ENCODE data around the gene PCNA.
A peak's percentile ranks its signal among the peaks of the same experiment; 100 is the strongest.

PCNA gene

GRCh38 chr20:5119435-5120184, at the start of gene PCNA:
Gene PCNA (minus strand): TSS chr20:5119958. CDS start chr20:5119798, 160 bp downstream.
- peak; percentile 98 for DNase-seq

DNA sequence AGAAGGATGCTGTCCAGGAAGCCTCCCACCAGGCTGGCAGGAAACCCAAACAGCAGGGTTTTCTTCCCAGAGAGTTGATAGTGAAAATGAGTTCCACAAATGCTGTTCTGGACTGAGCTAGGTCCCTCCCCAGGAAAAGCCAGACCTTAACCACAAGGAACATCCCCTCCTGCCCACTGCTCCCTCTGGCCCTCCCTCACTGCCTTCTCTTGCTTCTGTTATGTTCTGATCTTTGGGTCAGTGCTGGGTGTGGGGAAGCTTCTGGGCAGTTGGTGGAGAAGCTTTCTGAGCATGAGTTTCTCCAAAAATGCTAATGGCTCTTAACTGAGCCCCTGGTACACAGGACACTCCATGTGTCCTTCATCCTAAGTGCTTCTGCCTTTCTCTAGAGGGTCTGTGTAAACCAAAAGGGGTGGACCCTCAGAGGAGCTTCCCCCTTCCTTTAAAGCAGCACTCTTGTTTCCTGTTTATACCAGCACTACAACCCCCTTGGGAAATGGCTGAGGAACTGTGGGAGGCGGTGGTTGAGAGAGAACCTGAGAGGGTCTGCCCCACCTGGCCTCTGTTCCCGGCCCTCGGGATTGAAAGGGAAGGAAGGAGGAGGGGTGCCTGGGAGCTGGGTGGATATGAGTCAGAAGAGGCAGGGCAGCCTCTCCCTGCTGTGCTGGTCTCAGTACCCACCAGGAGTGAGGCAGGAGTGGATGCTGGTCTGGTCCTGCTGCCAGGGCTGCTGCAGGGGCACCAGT, 49.1 kb upstream of the PCNA start:
- no peak for DNase-seq

DNA sequence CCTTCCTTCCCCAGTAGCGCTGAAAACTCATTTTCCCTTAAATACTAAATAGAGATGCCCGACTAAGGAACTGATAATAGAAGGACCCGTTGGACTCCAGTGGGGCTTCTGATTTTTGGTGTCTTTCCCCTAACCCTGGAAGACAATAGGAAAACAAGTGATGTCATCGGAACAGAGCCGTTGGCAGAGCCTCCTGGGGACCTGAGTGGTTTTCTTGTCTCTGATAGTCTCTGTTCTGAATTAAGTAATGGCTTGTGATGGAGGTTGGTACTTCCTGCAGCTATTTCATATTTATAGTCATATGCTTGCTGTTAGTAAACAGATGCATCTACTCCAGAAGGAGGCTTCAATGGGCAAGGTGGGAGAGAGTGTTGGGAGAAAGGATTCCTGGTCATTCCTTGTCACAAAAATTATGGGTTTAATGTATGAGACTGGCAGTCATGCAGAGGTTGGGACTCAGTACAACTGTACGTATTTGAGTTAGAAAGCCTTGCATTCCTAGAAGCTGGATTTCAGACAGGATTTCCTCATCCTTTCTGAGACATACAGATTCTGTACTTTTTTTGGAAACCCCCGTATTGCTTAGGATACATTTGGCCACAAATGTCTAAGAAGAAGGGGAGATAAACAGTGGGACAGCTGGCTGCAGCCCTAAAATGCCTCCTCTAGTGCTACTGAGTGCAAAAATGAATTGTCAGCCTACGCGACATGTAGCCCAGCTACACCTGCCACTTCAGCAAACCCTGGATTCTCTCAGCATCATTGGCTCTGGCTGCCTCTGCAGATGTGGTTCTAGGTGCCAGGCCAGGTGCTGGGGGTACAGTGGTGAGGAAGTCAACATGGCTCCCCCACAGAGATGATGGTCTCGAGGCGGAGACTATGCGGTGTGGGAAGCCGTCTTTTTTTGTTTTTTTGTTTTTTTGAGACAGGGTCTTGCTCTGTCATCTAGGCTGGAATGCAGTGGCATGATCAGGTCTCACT, 45.2 kb upstream of the PCNA start:
- no peak for DNase-seq

- DNase-seq: no peak
Measured at GRCh38 chr20:5161536-5162164, 41.9 kb upstream of the PCNA start.

DNA sequence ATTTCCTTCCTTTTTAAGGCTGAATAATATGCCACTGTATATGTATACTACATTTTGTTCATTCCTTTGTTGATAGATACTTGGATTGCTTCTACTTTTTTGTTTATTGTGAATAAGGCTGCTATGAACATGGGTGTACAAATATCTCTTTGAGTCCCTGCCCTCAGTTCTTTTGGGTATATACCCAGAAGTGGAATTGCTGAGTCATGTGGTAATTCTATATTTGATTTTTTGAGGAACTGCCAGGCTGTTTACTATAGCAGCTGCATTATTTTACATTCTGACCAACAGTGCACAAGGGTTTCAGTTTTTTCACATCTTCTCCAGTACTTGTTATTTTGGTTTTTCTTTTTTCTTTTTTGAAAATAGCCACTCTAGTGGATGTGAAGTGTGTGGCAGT, 41.1 kb upstream of the PCNA start:
- no peak for DNase-seq

DNA sequence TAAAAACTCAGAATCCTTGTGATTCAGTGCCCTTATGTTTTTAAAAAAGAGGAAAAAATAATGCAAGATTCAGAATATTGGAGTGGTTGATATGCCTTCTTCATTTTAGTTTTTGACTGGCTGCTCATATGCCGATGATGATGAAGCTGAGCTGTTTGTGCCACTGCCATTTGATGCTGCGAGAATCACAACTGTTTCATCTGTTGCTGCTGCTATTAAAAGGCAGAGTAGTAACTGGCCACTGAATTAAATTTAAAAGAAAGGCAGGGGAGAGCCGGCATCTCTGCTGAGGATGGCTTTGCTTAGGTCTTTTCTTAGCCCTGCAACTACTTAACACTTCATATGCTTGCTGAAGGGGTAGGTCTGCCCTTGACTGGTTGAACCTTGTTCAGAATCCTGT, 40.2 kb upstream of the PCNA start:
- DNase-seq: no peak

DNA sequence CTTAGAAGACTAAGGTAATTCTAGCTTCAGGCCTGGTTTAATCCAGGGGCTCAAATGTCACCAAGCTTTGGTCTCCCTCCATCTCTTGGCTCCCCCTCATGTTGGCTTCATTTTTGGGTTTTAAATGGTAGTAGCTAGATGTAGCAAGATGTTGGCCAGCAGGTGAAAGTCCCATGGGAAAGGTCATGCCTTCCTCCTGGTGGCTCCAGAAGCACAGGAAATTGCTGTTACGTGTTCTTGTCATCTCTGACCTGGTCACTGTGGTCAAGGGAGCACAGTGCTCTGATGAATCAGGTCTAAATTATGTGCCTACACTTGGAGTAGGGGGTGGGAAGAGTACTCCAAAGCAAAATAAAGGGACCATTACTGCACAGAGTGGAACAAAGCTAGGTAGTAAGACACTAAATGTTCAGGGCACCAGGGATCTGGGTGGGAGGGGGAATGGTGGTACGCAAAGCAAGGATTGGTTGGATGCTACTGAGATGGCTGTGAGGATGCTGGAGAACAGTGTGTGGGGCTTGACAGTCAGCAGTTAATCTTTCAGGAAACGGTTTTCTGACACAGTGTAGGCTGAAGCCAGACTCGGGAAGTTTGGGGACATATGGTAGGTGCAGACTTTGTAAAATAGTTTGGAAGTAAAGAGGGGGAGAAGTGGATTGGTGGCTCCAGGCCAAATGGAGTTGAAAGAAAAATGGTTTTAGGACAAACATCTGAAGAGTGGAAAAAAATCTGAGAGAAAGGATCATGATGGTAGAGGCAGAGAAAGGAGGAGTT, 37.1 kb upstream of the PCNA start:
- no peak for DNase-seq

DNA sequence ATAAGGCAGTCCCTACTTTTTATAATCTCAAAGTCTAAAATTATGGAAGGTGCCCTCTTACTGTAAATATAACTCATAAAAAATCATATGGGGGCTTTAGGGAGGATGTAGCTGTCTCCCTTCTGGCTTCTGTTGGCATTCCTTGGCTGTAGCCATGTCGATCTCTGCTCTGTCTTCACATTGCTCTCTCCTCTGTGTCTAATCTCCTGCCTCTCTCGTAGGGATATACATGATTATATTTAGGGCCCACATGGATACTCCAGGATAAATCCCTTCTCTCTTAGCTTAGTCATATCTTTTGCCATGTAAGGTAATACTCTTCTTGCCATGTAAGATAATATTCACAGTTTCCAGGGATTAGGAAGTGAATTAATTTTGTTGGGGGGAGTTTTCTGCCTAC, 35.6 kb upstream of the PCNA start:
- no peak for DNase-seq

GRCh38 chr20:5154543-5154925, 34.8 kb upstream of the PCNA start:
- no peak for DNase-seq

DNA sequence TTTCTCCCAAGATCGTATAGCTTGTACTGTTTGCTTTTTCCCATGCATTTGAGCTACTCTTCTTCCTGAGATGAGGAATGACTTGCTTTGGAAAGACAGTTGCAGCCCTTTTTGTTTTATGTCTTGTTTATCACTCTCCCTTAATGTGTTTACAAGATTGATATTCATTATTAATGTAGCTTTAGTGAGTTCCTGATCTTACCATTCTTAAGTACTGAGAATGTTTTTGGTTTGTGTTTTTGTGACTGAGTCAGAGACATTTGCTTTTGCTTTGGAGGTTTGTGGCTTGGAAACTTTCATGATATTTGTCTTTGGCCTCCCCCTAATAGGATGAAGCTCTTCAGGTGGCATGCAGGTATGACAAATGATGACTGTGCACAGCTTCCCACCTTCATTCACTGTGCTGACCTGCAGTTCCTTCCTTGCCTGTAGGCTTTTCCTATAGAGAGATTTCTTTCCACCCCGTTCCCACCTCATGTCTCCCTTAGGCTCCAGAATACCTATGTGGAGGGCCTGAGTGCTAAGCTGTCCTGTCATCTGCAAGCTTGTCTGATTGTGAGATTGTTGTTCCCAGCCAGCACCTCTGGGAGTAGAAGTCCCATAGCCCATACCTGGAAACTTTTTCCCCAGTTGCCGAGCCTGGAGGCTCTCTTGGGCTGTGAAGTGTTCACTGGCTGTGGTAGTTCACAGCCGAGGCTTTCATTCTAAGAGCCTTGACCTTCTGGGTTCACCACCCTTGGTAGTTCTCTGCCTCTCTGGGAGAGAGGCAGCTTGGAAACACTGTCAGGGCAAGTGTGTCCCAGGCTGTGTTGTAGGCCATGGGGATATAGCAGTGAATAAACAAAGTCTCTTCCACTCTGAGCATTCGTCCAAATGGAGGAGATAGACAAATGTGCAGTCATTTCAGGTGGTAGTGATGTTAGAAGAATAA, 34.1 kb upstream of the PCNA start:
- DNase-seq: no peak

DNA sequence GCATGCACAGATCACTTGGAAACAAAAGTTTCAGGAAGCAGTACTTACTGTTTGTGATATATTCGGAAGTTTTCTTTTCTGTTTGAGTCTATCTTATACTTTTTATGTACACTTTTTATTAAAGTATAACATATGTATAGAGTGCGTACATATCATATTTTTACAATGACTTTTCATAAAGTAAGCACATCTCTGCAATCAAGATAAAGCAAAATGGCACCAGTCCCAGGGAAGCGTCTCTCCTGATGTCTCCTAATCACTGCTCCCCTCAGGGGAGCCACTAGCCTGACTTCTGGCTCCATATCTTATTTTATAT, 33.4 kb upstream of the PCNA start:
- DNase-seq: no peak

DNA sequence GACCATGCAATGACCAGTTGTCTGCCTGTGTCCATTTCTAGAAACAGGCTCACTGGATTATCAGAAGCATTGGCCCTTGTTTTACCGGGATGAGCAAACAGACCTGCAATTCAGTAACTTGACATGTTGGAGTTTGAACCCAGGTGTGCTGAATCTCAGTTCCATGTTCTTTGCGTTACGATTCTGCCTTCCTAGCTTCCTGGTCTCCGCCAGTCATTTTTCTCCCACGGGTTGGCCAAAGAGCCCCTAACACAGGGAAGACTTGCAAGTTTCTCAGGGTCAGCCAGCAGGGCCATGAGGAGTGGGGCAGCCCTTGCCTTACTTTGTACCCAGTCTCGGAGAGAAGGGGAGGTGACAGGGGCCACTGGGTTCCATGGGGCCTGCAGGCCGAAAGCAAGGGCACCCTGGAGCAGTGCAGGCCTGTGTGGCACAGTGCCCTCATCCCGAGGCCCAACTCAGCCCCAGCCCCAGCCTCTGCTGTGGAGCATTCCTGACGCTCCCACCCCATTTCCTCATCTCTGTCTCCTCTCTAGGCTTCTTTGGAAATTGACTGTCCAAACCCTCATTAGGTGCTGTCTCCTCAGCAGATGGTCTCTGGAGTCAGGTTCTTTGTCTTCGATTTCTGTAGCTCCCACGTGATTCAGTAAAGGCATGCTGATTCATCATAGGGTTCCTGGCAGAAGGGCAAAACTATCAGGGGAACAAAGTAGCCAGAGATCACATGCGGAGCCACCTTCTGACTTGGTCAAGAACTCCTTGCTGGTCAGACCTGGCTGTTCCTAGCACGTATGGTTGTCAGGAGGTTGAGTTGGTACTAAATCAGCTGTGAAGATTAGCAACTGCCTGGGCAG, 30.7 kb upstream of the PCNA start:
- no peak for DNase-seq

DNA sequence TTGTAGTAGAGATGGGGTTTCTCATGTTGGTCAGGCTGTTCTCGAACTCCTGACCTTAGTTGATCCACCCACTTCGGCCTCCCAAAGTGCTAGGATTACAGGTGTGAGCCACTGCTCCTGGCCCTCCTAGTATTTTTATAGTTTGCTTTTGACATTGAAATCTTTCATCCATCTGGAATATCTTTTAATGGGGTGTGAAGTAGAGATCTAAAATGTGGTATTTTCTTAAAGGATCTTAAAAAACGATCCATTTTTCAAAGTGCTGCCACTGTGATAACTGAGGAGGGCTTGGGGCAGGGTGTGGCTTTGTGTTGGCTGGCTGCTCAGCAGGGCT, 30.1 kb upstream of the PCNA start:
- no peak for DNase-seq

DNA sequence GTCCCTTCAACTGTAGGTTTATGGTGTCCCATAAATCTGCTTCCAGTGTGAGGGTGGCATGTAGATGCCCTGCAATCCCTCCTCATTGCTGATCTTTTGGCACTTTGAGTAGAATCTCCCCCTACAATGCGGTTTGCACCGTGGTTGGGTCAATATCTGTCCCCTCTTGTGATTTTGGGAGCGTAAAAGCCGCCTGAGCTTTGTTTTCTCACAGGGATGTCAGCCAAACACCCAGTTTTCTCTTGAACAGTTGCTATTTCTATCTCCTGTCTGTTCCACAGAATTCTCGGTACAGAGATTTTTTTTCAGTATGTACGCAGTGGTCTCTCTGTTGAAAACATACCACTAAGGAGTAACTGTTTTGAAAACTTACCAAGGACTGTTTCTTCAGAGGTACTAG, 28.8 kb upstream of the PCNA start:
- no peak for DNase-seq

DNA sequence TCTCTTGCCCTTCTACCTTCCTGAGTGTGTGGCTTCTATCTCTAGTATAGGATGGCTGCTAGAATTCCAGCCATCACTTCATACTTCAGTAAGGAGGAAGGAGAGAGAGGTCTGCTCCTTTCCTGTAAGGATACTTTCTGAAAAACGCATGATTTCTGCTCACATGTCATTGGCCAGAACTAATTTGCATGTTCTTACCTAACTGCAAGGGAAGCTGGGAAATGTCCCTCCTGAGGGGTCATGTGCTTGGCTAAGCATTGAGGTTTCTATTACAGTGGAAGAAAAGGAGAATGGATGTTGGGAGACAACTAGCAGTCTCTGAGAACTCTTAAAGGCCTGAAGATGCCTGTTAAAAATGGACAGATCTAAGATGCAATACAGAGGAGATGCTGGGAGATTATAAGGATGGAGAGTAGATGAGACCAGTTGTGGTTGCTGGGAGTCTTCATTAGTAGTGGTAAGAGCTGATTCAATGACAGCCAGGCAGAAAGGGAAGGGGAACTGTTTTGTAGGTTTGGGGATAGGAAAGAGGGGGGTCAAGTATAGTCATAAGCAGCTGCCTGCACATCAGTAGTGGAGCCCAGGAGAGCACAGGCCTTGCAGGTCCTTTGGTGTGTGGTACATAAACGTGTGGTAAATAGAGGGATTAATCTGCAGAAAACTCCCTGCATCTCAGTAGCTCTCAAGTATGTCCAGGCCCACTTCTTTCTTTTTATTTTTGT, 27.3 kb upstream of the PCNA start:
- no peak for DNase-seq

DNA sequence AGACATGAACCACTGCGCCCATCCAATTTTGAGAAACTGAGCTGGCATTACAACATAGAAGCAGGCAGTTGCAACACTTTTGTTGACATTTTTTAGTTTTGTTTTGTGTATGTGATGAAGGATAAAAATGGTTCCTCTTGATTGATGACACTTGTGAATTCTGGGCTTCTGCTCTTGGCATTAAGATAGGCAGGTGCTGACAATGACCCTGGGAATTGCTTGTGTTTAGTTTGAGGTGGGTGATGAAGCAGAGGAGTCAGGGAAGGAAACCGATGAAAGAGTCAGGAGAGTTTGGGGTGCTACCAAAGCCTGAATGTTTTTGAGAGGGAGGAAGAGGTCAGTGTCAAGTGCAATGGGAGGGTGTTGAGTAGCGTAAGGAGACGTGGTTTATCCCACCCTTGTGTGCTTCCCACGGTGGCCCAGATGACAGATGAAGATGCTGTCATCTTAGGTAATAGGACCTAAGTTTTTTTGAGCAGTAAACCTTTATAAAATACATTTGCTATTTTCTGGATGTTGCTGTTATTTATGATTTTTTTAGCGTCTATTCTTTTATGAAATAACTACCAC, 26.4 kb upstream of the PCNA start:
- no peak for DNase-seq

- no peak for DNase-seq
Measured at GRCh38 chr20:5145365-5146098, 25.8 kb upstream of the PCNA start.

DNA sequence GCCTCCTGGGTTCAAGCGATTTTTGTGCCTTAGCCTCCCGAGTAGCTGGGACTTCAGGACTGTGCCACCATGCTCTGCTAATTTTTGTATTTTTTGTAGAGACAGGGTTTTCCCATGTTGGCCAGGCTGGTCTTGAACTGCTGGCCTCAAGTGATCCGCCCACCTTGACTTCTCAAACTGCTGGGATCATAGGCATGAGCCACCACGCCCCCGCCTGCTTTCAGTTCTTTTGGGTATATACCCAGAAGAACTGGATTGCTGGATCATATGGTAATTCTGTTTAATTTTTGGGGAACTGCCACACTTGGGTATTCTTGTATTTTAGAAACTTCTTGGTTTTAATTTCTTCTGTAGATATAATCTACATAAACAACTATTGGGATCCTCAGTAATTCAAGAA, 24.1 kb upstream of the PCNA start:
- peak; percentile 23 for DNase-seq

Data from activated naive CD4-positive, alpha-beta T cell treated with anti-CD3 and anti-CD28 coated beads, Interleukin-2, amount 50 U/mL, for 16 hours (primary cell).